ENCODE results near the gene GALR1. TPM values are rescaled to one million over a fixed set of nuclear protein-coding genes. Genes with fewer than 3 reads are reported as not detected.

The GALR1 gene
- total RNA-seq, 1 experiment from 2014 or later = not detected

DNA sequence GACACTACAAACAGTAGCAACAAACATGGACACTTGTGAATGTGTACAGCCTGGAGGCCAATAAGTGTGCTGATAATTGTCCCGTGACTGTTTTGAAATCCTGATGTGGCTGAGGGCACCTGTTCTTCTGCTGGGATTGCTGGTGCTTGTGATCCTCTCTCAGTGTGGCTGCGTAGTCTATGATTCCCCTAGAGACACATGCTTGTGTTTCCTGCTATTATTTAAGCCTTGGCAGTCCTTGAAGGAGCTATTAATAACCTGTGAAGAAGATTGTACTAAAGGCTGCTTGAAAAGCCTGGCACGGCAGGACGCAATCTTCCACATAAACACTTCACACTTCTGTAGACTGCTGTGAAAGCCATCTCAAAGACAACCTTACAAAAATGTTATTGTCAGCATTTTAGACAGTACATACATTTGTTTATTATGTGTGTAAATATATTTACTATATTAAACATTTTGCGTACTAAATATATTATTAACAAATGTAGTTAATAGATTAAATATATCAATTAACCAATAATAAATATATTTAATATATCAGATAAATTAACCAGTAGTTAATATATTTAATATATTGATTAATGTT is 71.4 kb downstream of the GALR1 start:
- no peak for DNase-seq (ENCODE audit: low read depth)

GRCh38 chr18:77321823-77322805 is 72.5 kb downstream of the GALR1 start:
- peak; percentile 39 for DNase-seq (ENCODE audit: low read depth)

GRCh38 chr18:77323640-77324299 is 74.1 kb downstream of the GALR1 start:
- no peak for DNase-seq (ENCODE audit: low read depth)

Other genes starting within 250 kb of the GALR1 start
- 0.24 TPM in 1 of 2 replicates, not detected in the other for gene MBP, start 117.1 kb upstream of the GALR1 start, total RNA-seq (2014; rRNA removed; shearing (Covaris generic))